K562 (cell line): ENCODE results near the gene DDX41. TPM values are rescaled to one million over a fixed set of nuclear protein-coding genes. Genes with fewer than 3 reads are reported as not detected.

Experiments
- ATAC-seq: fragments of 200-7000 bp; cut with Tn5 transposase; 3 replicates; pipeline ENCODE4 v1.9.1; 2020; ENCODE audit warnings: moderate library complexity
- BruUV-seq: library from RNA; stranded (reverse); fragments of 400-500 nt; replicated peaks from 2 replicates; lab custom pipeline; 2021; lab: Mats Ljungman, UMichigan
- CTCF ChIA-PET: fragments of 300-600 bp; formaldehyde crosslinking; extraction: SDS; loops from one replicate; lab custom pipeline; 2021; ENCODE audit warnings: low intra/inter-chr PET ratio; lab: Yijun Ruan, JAX
- POLR2A ChIA-PET: fragments of 300-600, 350-650 bp; sonication (Branson Sonifier 250); formaldehyde crosslinking; extraction: SDS; loops from one replicate; lab custom pipeline; 2021; ENCODE audit warnings: antibody characterized with exemption, inconsistent platforms; lab: Yijun Ruan, JAX
- DNase-seq, 4 experiments: peaks; one replicate each; pipeline versions ENCODE4 v3.0.0 to v3.0.0-alpha.2; 2011 to 2018; ENCODE audit warnings: low spot score in 3 of 4, mixed read lengths in 3 of 4; ENCODE audit errors: extremely low read depth in 1 of 4
- FAIRE-seq: peaks from 2 replicates; lab custom pipeline; 2011; peaks lifted over from hg19 to GRCh38; lab: Jason Lieb, UNC
- H2AFZ ChIP-seq: 2 replicates; pipeline ENCODE4 v1.6.0; 2011; ENCODE audit warnings: low read depth, low read length, control low read depth, inconsistent platforms
- H3K27ac ChIP-seq: fragments of 200-600 bp; 3 replicates; pipeline ENCODE4 v1.8.0; 2011; ENCODE audit warnings: low read depth, mild to moderate bottlenecking, control low read depth, inconsistent platforms, low read length, moderate library complexity, mixed read lengths; ENCODE audit errors: extremely low read depth
- H3K27me3 ChIP-seq, 2 experiments: fragments of 300-600 bp in 1 of 2; 2 replicates in 1 of 2; 3 replicates in 1 of 2; pipeline versions ENCODE4 v1.6.0 to v1.8.0; 2011; ENCODE audit warnings: inconsistent platforms in 2 of 2, low read length in 2 of 2, mild to moderate bottlenecking in 1 of 2, mixed read lengths in 1 of 2, moderate library complexity in 1 of 2; ENCODE audit not compliant: control insufficient read depth in 2 of 2, insufficient read depth in 2 of 2
- H3K36me3 ChIP-seq: fragments of 300-600 bp; 3 replicates; pipeline ENCODE4 v1.8.0; 2011; ENCODE audit warnings: mild to moderate bottlenecking, low read length, inconsistent platforms; ENCODE audit not compliant: control insufficient read depth, insufficient read depth
- H3K4me1 ChIP-seq, 2 experiments: fragments of 200-600 bp in 1 of 2; replicated peaks in 1 of 2; 2 replicates in 1 of 2; 3 replicates in 1 of 2; pipeline versions ENCODE4 v1.5.1 to v1.8.0; 2011; ENCODE audit warnings: inconsistent platforms in 2 of 2, low read length in 2 of 2, mild to moderate bottlenecking in 1 of 2, mixed read lengths in 1 of 2, moderate library complexity in 1 of 2; ENCODE audit not compliant: control insufficient read depth in 2 of 2, insufficient read depth in 2 of 2
- H3K4me2 ChIP-seq: 2 replicates; pipeline ENCODE4 v1.6.1; 2011; ENCODE audit warnings: low read length, control low read depth, inconsistent platforms, mixed read lengths; ENCODE audit not compliant: insufficient read depth
- H3K4me3 ChIP-seq: fragments of 200-600 bp; sonication (generic), shearing (Covaris generic); 2 replicates; pipeline ENCODE4 v1.5.1; 2016; ENCODE audit warnings: control low read depth, inconsistent platforms
- H3K79me2 ChIP-seq: fragments of 200-600 bp; 3 replicates; pipeline ENCODE4 v1.8.0; 2011; ENCODE audit warnings: low read length, inconsistent platforms; ENCODE audit not compliant: control insufficient read depth, insufficient read depth
- H3K9ac ChIP-seq, 2 experiments: 2 replicates each; pipeline versions ENCODE4 v1.6.0 to v1.6.1; 2011; ENCODE audit warnings: low read depth in 2 of 2, low read length in 2 of 2, control low read depth in 1 of 2, inconsistent platforms in 1 of 2, mild to moderate bottlenecking in 1 of 2, mixed read lengths in 1 of 2; ENCODE audit not compliant: insufficient read depth in 1 of 2
- H3K9me1 ChIP-seq: one replicate; pipeline ENCODE4 v1.6.0; 2011; ENCODE audit warnings: inconsistent platforms, mild to moderate bottlenecking, low read length, moderate library complexity; ENCODE audit not compliant: control insufficient read depth, insufficient read depth
- H3K9me3 ChIP-seq: replicated peaks from 2 replicates; pipeline ENCODE4 v1.5.1; 2011; ENCODE audit warnings: low read depth, low read length, inconsistent platforms; ENCODE audit not compliant: control insufficient read depth, insufficient read depth
- H4K20me1 ChIP-seq: replicated peaks from 2 replicates; pipeline ENCODE4 v1.6.1; 2011; ENCODE audit warnings: low read length, inconsistent platforms, mixed read lengths; ENCODE audit not compliant: control insufficient read depth, insufficient read depth
- PKNOX1 ChIP-seq: fragments of 450-650 bp; IDR thresholded peaks from 2 replicates; pipeline ENCODE4 v1.6.1; 2016
- POLR2G ChIP-seq: fragments of 200-400 bp; formaldehyde crosslinking; IDR thresholded peaks from 2 replicates; pipeline ENCODE4 v1.6.1; 2017; ENCODE audit warnings: low read depth, mild to moderate bottlenecking, antibody characterized with exemption, low read length, moderate library complexity
- WGBS: fragments of 100-300 bp; shearing (Covaris generic); methylation state at CpG from one replicate; pipeline ENCODE4 v1.1.6; 2016; ENCODE audit warnings: low coverage, mixed read lengths; ENCODE audit not compliant: insufficient coverage; ENCODE audit errors: missing lambda C conversion rate; 5-methylcytosine and 5-hydroxymethylcytosine counted together
- in situ Hi-C: fragments of 300-500 bp; cut with MboI; formaldehyde crosslinking; loops from 4 replicates; pipeline ENCODE4 v1.15.0; 2018; ENCODE audit warnings: inconsistent platforms, mixed read lengths
- intact Hi-C: fragments of 100-400 bp; cut with micrococcal nuclease; formaldehyde crosslinking; loops from 2 replicates; pipeline ENCODE4 v1.14.2; 2022
- polyA plus RNA-seq, 8 experiments: library from polyadenylated mRNA; depleted of rRNA in 4 of 8; stranded (reverse) in 5 of 8; unstranded in 3 of 8; fragments of >200 nt; fragmentation: Nextera tagmentation in 2 of 8; fragmentation: Illumina TruSeq in 1 of 8; extraction: Ambion mirVana in 2 of 8; extraction: Trizol in 1 of 8; gene quantifications; 2 replicates each; pipeline versions ENCODE4 v1.2.1 to v1.2.3, GENCODE V29; 2011 to 2014; ENCODE audit warnings: inconsistent platforms in 1 of 8, missing spikeins in 1 of 8
- total RNA-seq, 7 experiments: library from RNA; depleted of rRNA in 6 of 7; stranded (reverse); fragments of >200 nt in 6 of 7; fragmentation: Illumina TruSeq in 2 of 7; extraction: Trizol in 2 of 7; gene quantifications; 2 replicates each; pipeline versions ENCODE4 v1.2.1 to v1.2.3, GENCODE V29; 2011 to 2021; ENCODE audit warnings: low replicate concordance in 1 of 7

DDX41 gene
- total and polyA plus RNA-seq, 9 of the 15 experiments (the other 6 are each of a cell fraction or from before 2014, with no cell fraction given) = 38.2 to 284 (median 116) TPM

DNA sequence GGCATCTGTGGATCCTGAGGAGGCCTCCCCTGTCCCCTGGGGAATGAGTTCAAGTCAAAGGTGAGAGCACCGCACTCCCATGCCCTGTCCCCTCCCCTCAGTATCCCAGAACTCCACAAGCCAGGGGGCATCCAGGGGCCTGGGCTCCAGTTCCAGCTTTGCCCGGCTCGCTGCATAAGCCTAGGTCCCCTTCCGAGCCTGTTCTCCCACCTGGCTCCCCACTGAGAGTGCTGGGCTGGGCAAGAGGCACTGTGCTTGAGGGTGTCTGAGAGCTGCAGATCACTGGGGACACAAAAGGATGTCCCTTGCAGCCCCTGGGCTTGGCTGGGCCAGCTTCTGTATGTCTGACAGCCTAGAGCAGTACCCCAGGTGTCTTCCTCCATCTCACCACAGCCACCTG, 11.7 kb downstream of the DDX41 start:
- no TSS peak for BruUV-seq
- no peak overlapping the region for H3K27ac ChIP-seq
- no peaks in the 10 kb centered on the region for H3K9me3 ChIP-seq
- intact Hi-C loops = no loop called here
- ATAC-seq (no peak), FAIRE-seq (no peak), DNase-seq (no peak)
- no peaks in the 10 kb centered on the region for H3K27me3 ChIP-seq
- H3K9me1 ChIP-seq = no peaks in the 10 kb centered on the region
- H3K4me3 ChIP-seq = no peak overlapping the region
- TF ChIP-seq PKNOX1 = no peak
- 0 out of 2 replicates have a peak, but pooled peaks have one; percentile 3 for TF ChIP-seq POLR2G
- H2AFZ ChIP-seq = no peak overlapping the region
- WGBS = 90% methylated on average over 4 of the region's 4 CpGs
- no peaks in the 10 kb centered on the region for H4K20me1 ChIP-seq
- H3K36me3 ChIP-seq = peaks cover 24% of the 10 kb centered on the region
- peak overlapping the region in 1 of 2 experiments; percentile 1; a peak in 2 of 4 replicates for H3K9ac ChIP-seq
- peaks cover 31 to 65% of the 10 kb centered on the region in 2 experiments for H3K4me1 ChIP-seq
- in situ Hi-C loops = no loop called here
- ChIA-PET CTCF (no interaction called here), POLR2A (interaction anchor here (0.6 to 1.4 kb wide), 6 partner anchors 9 to 108 kb away, joined by 3 to 7 read pairs (median 4); partner anchors contain the start of gene TMED9)
- H3K4me2 ChIP-seq = no peak overlapping the region
- H3K79me2 ChIP-seq = peaks cover 15% of the 10 kb centered on the region; the same call in 2 of the 3 replicates
